ENCODE results near the gene TXNDC12. TPM values are rescaled to one million over a fixed set of nuclear protein-coding genes. Genes with fewer than 3 reads are reported as not detected.
"Not testable (repeated sequence)": the region's sequence is repeated elsewhere in the genome, so short reads cannot be mapped to it uniquely, and the experiment has no call there.

Gene TXNDC12
- total and polyA plus RNA-seq, 10 donors, result 10.3 to 49.5 (median 41.8) TPM

DNA sequence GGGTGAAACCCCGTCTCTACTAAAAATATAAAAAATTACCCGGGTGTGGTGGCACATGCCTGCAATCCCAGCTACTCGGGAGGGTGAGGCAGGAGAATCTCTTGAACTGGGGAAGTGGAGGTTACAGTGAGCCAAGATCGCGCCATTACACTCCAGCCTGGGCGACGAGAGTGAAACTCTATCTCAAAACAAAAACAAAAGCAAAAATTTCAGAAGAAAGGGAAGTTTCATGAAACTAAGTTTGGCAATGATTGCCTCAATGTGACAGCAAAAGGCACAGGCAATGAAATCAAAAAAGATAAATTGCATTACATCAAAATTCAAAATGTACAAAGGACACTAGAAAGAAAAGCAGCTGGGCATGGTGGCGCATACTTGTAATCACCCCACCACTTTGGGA, 41.2 kb upstream of the TXNDC12 start:
- no peak overlapping the region for H3K4me3 ChIP-seq
- peak overlapping the region in 1 of 8 donors; percentile 40 for H3K27ac ChIP-seq
- 52 to 67% (median 63%) methylated on average over 8 of the region's 8 CpGs for WGBS, 5 donors
- no peaks in the 10 kb centered on the region for H3K4me1 ChIP-seq
- intact Hi-C loops (cut with DNase I; ENCODE audit: low total_unique reads), result no loop called here
- no peaks in the 10 kb centered on the region for H3K27me3 ChIP-seq (replicated peaks in 1 of 7)
- H3K36me3 ChIP-seq, result peaks cover 0 to 17% (median 4%) of the 10 kb centered on the region in 6 donors
- TF ChIP-seq, protein P1, sequence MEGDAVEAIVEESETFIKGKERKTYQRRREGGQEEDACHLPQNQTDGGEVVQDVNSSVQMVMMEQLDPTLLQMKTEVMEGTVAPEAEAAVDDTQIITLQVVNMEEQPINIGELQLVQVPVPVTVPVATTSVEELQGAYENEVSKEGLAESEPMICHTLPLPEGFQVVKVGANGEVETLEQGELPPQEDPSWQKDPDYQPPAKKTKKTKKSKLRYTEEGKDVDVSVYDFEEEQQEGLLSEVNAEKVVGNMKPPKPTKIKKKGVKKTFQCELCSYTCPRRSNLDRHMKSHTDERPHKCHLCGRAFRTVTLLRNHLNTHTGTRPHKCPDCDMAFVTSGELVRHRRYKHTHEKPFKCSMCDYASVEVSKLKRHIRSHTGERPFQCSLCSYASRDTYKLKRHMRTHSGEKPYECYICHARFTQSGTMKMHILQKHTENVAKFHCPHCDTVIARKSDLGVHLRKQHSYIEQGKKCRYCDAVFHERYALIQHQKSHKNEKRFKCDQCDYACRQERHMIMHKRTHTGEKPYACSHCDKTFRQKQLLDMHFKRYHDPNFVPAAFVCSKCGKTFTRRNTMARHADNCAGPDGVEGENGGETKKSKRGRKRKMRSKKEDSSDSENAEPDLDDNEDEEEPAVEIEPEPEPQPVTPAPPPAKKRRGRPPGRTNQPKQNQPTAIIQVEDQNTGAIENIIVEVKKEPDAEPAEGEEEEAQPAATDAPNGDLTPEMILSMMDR (IDR thresholded peaks at IDR 0.05 in 8 of 11, conservative IDR thresholded peaks at IDR 0.05 in 3 of 11), result no peak
- TF ChIP-seq POLR2AphosphoS5 (IDR thresholded peaks at IDR 0.05) (no peak), POLR2A (IDR thresholded peaks at IDR 0.05) (no peak)
- no peak for DNase-seq
- H3K9me3 ChIP-seq, result no peaks in the 10 kb centered on the region

DNA sequence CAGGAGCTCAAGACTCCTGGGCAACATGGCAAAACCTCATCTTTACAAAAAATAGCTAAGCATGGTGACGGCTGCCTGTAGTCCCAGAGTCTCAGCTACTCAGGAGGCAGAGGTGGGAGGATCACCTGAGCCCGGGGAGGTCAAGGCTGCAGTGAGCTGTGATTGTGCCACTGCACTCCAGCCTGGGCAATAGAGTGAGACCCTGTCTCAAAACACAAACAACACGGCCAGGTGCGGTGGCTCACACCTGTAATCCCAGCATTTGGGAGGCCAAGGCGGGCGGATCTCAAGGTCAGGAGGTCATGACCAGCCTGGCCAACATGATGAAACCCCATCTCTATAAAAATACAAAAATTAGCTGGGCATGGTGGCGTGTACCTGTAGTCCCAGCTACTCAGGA, 39.3 kb upstream of the TXNDC12 start:
- intact Hi-C loops (cut with DNase I; ENCODE audit: low total_unique reads); H3K4me1 ChIP-seq; DNase-seq; H3K27ac ChIP-seq; H3K4me3 ChIP-seq; H3K27me3 ChIP-seq (replicated peaks in 1 of 7); H3K9me3 ChIP-seq: not testable (repeated sequence)
- peaks cover 0 to 36% (median 15%) of the 10 kb centered on the region in 6 donors for H3K36me3 ChIP-seq
- peak in 1 of 3 donors; percentile 29 for TF ChIP-seq POLR2AphosphoS5 (IDR thresholded peaks at IDR 0.05)
- 91 to 96% (median 95%) methylated on average over 5 to 7 of the region's 7 CpGs for WGBS, 5 donors

- H3K9me3 ChIP-seq; H3K4me3 ChIP-seq; H3K27ac ChIP-seq; DNase-seq; H3K4me1 ChIP-seq; intact Hi-C loops (cut with DNase I; ENCODE audit: low total_unique reads); H3K27me3 ChIP-seq (replicated peaks in 1 of 7): not testable (repeated sequence)
- peaks cover 0 to 96% (median 42%) of the 10 kb centered on the region in 6 donors for H3K36me3 ChIP-seq
Measured at GRCh38 chr1:52087892-52088291, 32.9 kb upstream of the TXNDC12 start.

DNA sequence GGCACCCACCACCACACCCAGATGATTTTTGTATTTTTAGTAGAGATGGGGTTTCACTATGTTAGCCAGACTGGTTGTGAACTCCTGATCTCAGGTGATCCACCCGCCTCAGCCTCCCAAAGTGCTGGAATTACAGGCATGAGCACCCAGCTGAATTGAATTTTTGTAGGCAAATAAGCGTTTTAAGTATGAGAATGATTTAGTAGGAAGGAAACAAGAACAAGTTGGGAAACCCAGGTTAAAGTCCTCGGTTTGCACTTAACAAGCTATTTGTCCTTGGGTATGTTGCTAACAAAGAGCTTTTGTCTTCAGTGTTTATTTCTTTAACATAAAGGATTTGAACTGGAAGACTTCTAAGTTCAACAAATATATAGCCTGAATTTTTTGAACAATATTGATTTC, 25.0 kb upstream of the TXNDC12 start:
- H3K9me3 ChIP-seq, result no peaks in the 10 kb centered on the region
- DNase-seq, result no peak
- H3K4me1 ChIP-seq, result no peaks in the 10 kb centered on the region
- no peak overlapping the region for H3K27ac ChIP-seq
- H3K27me3 ChIP-seq (replicated peaks in 1 of 7), result no peaks in the 10 kb centered on the region
- TF ChIP-seq, protein P1 (IDR thresholded peaks at IDR 0.05 in 8 of 11, conservative IDR thresholded peaks at IDR 0.05 in 3 of 11), result no peak
- TF ChIP-seq POLR2A (IDR thresholded peaks at IDR 0.05), result no peak
- no peak for TF ChIP-seq POLR2AphosphoS5 (IDR thresholded peaks at IDR 0.05)
- intact Hi-C loops (cut with DNase I; ENCODE audit: low total_unique reads), result no loop called here
- H3K4me3 ChIP-seq, result no peak overlapping the region
- WGBS, 5 donors, result 68 to 81% (median 77%) methylated on average over 3 of the region's 3 CpGs
- peaks cover 0 to 75% (median 16%) of the 10 kb centered on the region in 6 donors for H3K36me3 ChIP-seq

GRCh38 chr1:52077277-52077676, 22.3 kb upstream of the TXNDC12 start:
- peaks cover 0 to 75% (median 16%) of the 10 kb centered on the region in 6 donors for H3K36me3 ChIP-seq
- H3K4me1 ChIP-seq; intact Hi-C loops (cut with DNase I; ENCODE audit: low total_unique reads); DNase-seq; H3K27ac ChIP-seq; H3K27me3 ChIP-seq (replicated peaks in 1 of 7); H3K9me3 ChIP-seq; H3K4me3 ChIP-seq: not testable (repeated sequence)
- WGBS, 5 donors, result 74 to 97% (median 92%) methylated on average over 6 of the region's 6 CpGs

DNA sequence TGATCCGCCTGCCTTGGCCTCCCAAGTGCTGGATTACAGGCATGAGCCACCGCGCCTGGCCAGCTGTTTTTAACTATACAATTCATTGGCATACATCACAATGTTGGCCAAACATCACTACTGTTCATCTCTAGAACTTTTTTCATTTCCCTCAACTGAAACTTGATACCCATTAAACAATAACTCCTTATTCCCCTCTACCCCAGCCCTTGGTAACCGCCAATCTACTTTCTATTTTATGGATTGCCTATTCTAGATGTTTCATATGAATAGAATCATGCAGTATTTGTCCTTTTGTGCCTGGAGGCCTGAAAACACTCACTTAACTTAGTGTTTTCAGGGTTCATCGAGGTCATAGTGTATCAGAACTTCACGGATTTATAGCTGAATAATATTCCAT, 17.3 kb upstream of the TXNDC12 start:
- Histone ChIP-seq H3K4me1 (peaks cover 0 to 22% (median 2%) of the 10 kb centered on the region in 6 donors), H3K36me3 (peaks cover 0 to 88% (median 15%) of the 10 kb centered on the region in 6 donors), H3K4me3 (no peak overlapping the region), H3K9me3 (no peaks in the 10 kb centered on the region), H3K27ac (no peak overlapping the region), H3K27me3 (replicated peaks in 1 of 7) (no peaks in the 10 kb centered on the region)
- WGBS, 5 donors, result 79 to 97% (median 82%) methylated on average over 6 of the region's 6 CpGs
- TF ChIP-seq POLR2A (IDR thresholded peaks at IDR 0.05), result no peak
- no peak for TF ChIP-seq POLR2AphosphoS5 (IDR thresholded peaks at IDR 0.05)
- TF ChIP-seq, protein P1 (IDR thresholded peaks at IDR 0.05 in 8 of 11, conservative IDR thresholded peaks at IDR 0.05 in 3 of 11), result no peak
- DNase-seq, result no peak
- intact Hi-C loops (cut with DNase I; ENCODE audit: low total_unique reads), result no loop called here

Measured in spleen (tissue), 11 donors.